Measurements from ENCODE around the gene PNLDC1. TPM values are rescaled to one million over a fixed set of nuclear protein-coding genes. Genes with fewer than 3 reads are reported as not detected.
"Not testable (repeated sequence)": the region's sequence is repeated elsewhere in the genome, so short reads cannot be mapped to it uniquely, and the experiment has no call there.

The PNLDC1 gene
- total RNA-seq, 1 donor from 2014 or later: 0.11 TPM

DNA sequence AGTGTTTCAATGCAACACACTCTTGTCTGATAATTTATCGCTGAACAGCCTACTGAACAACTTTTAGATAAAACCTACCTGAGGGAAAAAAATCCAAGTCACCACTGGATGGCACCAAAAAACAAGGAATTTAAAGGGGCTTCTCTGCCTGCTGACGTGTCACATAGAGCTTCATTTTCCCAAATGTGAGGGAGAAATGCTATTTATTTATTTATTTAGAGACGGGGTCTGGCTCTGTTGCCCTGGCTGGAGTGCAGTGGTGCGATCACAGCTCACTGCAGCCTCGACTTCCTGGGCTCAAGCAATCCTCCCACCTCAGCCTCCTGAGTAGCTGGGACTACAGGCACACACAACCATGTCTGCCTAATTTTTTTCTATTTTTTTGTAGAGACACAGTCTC, 63.3 kb downstream of the PNLDC1 start:
- peak; percentile 47 for FAIRE-seq
- not testable (repeated sequence) for H3K4me2 ChIP-seq (ENCODE audit: low read length); H3K27me3 ChIP-seq (ENCODE audit: insufficient read depth, low read length); H3K36me3 Mint-ChIP-seq (ENCODE audit: low read depth, unreplicated experiment); H3K27me3 Mint-ChIP-seq (ENCODE audit: low read depth, unreplicated experiment); H3K9me3 ChIP-seq (ENCODE audit: insufficient read depth, low read depth, low read length); H2AFZ ChIP-seq (ENCODE audit: low read depth, low read length); H3K4me3 Mint-ChIP-seq (ENCODE audit: unreplicated experiment); H4K20me1 ChIP-seq (ENCODE audit: insufficient read depth, low read length); H3K27ac ChIP-seq (ENCODE audit: low read depth, low read length); H3K9me3 Mint-ChIP-seq (ENCODE audit: unreplicated experiment); H3K79me2 ChIP-seq (ENCODE audit: insufficient read depth, low read length); H3K9ac ChIP-seq (ENCODE audit: low read length); H3K36me3 ChIP-seq (ENCODE audit: insufficient read depth, low read length); H3K4me3 ChIP-seq (ENCODE audit: insufficient read depth, low read depth, low read length); H3K4me1 Mint-ChIP-seq (ENCODE audit: low read depth, unreplicated experiment); H3K4me1 ChIP-seq (ENCODE audit: insufficient read depth, low read length); H3K27ac Mint-ChIP-seq (ENCODE audit: unreplicated experiment)
- peak; percentile 42 for DNase-seq (ENCODE audit: low read depth)
- TF ChIP-seq, protein P1, sequence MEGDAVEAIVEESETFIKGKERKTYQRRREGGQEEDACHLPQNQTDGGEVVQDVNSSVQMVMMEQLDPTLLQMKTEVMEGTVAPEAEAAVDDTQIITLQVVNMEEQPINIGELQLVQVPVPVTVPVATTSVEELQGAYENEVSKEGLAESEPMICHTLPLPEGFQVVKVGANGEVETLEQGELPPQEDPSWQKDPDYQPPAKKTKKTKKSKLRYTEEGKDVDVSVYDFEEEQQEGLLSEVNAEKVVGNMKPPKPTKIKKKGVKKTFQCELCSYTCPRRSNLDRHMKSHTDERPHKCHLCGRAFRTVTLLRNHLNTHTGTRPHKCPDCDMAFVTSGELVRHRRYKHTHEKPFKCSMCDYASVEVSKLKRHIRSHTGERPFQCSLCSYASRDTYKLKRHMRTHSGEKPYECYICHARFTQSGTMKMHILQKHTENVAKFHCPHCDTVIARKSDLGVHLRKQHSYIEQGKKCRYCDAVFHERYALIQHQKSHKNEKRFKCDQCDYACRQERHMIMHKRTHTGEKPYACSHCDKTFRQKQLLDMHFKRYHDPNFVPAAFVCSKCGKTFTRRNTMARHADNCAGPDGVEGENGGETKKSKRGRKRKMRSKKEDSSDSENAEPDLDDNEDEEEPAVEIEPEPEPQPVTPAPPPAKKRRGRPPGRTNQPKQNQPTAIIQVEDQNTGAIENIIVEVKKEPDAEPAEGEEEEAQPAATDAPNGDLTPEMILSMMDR (IDR thresholded peaks at IDR 0.05; ENCODE audit: insufficient read depth, low read depth, low read length): peak; percentile 55

DNA sequence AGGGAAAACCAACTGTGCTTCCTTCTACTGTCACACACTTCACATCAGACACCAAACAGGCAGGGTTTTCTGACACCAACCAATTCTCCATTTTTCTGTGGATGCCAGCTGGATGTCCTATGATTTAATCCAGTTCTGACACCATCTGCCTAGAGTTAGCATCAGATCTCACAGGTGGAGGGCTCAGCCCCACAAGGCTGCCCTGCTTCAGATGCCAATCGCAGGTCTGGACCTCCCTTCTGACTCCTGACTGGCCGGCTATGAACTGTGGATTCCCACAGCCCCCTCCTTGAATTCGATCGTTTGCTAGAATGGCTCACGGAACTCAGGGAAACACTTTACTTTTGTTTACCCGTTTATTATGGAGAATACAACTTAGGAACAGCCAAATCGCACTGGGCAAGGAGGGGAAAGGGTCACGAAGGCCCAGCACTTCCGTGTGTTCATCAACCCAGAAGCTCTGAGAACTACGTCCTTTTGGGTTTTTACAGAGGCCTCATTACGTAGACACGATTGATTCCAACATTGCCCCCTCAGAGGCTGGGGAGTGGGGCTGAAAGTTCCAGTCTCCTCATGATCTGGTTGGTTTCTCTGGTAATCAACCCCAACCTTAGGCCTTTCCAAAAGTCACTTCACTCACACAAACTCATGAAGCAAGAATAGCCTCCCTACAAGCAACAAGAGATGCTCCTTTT, 65.3 kb downstream of the PNLDC1 start:
- FAIRE-seq: no peak

More for the DNA sequence above, 65.3 kb downstream of the PNLDC1 start:
- H3K9ac ChIP-seq (ENCODE audit: low read length): no peak overlapping the region
- H3K9me3 ChIP-seq (ENCODE audit: insufficient read depth, low read depth, low read length): no peaks in the 10 kb centered on the region
- no peaks in the 10 kb centered on the region for H3K4me1 Mint-ChIP-seq (ENCODE audit: low read depth, unreplicated experiment)
- H3K4me3 ChIP-seq (ENCODE audit: insufficient read depth, low read depth, low read length): no peak overlapping the region
- H3K27me3 ChIP-seq (ENCODE audit: insufficient read depth, low read length): peaks cover 3% of the 10 kb centered on the region
- no peaks in the 10 kb centered on the region for H3K4me1 ChIP-seq (ENCODE audit: insufficient read depth, low read length)
- no peaks in the 10 kb centered on the region for H3K79me2 ChIP-seq (ENCODE audit: insufficient read depth, low read length)
- no peak for DNase-seq (ENCODE audit: low read depth)
- peaks cover 5% of the 10 kb centered on the region for H3K9me3 Mint-ChIP-seq (ENCODE audit: unreplicated experiment)
- no peaks in the 10 kb centered on the region for H3K36me3 ChIP-seq (ENCODE audit: insufficient read depth, low read length)
- H3K27ac ChIP-seq (ENCODE audit: low read depth, low read length): no peak overlapping the region
- H3K27me3 Mint-ChIP-seq (ENCODE audit: low read depth, unreplicated experiment): peaks cover 2% of the 10 kb centered on the region
- H3K4me2 ChIP-seq (ENCODE audit: low read length): no peak overlapping the region
- no peak overlapping the region for H3K27ac Mint-ChIP-seq (ENCODE audit: unreplicated experiment)
- H3K36me3 Mint-ChIP-seq (ENCODE audit: low read depth, unreplicated experiment): no peaks in the 10 kb centered on the region
- no peaks in the 10 kb centered on the region for H4K20me1 ChIP-seq (ENCODE audit: insufficient read depth, low read length)
- H3K4me3 Mint-ChIP-seq (ENCODE audit: unreplicated experiment): no peak overlapping the region
- H2AFZ ChIP-seq (ENCODE audit: low read depth, low read length): no peak overlapping the region
- TF ChIP-seq, protein P1 (IDR thresholded peaks at IDR 0.05; ENCODE audit: insufficient read depth, low read depth, low read length): no peak
- TF ChIP-seq EZH2 (IDR thresholded peaks at IDR 0.05; ENCODE audit: insufficient read depth, low read length): no peak
